ENCODE results near the gene L3MBTL3.

Gene L3MBTL3

DNA sequence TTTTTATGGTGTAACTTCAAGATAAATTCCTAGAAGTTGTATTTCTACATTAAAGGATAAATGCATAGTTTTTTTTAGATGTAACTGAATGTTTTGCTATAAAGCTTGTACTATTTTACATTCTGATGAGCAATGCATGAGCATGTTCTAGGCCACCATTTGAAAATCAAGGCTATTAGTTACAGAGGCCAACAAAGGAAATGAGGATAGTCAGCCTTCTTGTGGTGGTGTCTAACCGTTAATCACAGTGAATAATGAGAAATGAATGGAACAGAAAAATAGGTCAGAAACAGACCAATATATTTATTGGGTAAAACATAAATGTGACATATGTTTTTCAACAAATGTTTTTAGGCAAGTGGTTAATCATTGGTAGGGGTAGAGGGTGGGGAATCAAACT is 37.6 kb upstream of the L3MBTL3 start:
- Histone ChIP-seq H2BK5ac (ENCODE audit: low read length) (no peak overlapping the region), H3K36me3 (replicated peaks in 1 of 2; ENCODE audit: control insufficient read depth in 2 of 2, insufficient read depth in 2 of 2, low read length in 2 of 2) (no peaks in the 10 kb centered on the region), H4K8ac (ENCODE audit: low read depth, low read length) (no peak overlapping the region), H3K9ac (ENCODE audit: low read depth, low read length, poor library complexity) (no peak overlapping the region), H3K4me1 (ENCODE audit: control insufficient read depth in 2 of 2, insufficient read depth in 1 of 2, low read depth in 1 of 2, low read length in 2 of 2) (no peaks in the 10 kb centered on the region), H3K18ac (ENCODE audit: low read length) (no peak overlapping the region), H3K14ac (ENCODE audit: low read length) (no peak overlapping the region), H3K4ac (ENCODE audit: low read length) (no peak overlapping the region), H3K4me3 (ENCODE audit: low read length in 2 of 2) (no peak overlapping the region), H2AFZ (ENCODE audit: low read length) (no peak overlapping the region), H3K23ac (ENCODE audit: low read depth, low read length, poor library complexity) (no peak overlapping the region), H2BK15ac (ENCODE audit: low read length) (no peak overlapping the region), H4K91ac (ENCODE audit: low read depth, low read length, poor library complexity) (no peak overlapping the region), H3K79me1 (ENCODE audit: low read depth, low read length) (no peaks in the 10 kb centered on the region), H2BK120ac (ENCODE audit: low read depth, low read length) (no peak overlapping the region), H3K9me3 (replicated peaks in 1 of 2; ENCODE audit: control insufficient read depth in 2 of 2, insufficient read depth in 1 of 2, low read depth in 1 of 2, low read length in 2 of 2) (peaks cover 0 to 3% of the 10 kb centered on the region in 2 donors), H2BK12ac (ENCODE audit: low read length) (no peak overlapping the region), H3K27me3 (ENCODE audit: control insufficient read depth in 3 of 3, insufficient read depth in 3 of 3, low read depth in 1 of 3, low read length in 3 of 3) (no peaks in the 10 kb centered on the region), H3K27ac (replicated peaks; ENCODE audit: low read length) (no peak overlapping the region), H2AK5ac (ENCODE audit: low read depth, low read length) (no peak overlapping the region), H3K4me2 (ENCODE audit: insufficient read depth, low read length, poor library complexity, severe bottlenecking) (no peak overlapping the region)
- no peak for DNase-seq (ENCODE audit: low spot score)
- no CpG with 5 or more reads among the region's 1 CpG for WGBS, 2 donors (ENCODE audit: extremely low coverage in 2 of 2, insufficient read length in 2 of 2, insufficient replicate concordance in 1 of 2)

GRCh38 chr6:129981598-129981997 is 36.8 kb upstream of the L3MBTL3 start:
- H4K8ac ChIP-seq (ENCODE audit: low read depth, low read length), result no peak overlapping the region
- H2BK120ac ChIP-seq (ENCODE audit: low read depth, low read length), result no peak overlapping the region
- H3K9ac ChIP-seq (ENCODE audit: low read depth, low read length, poor library complexity), result no peak overlapping the region
- H2AK5ac ChIP-seq (ENCODE audit: low read depth, low read length), result no peak overlapping the region
- H2AFZ ChIP-seq (ENCODE audit: low read length), result no peak overlapping the region
- H3K4me3 ChIP-seq (ENCODE audit: low read length in 2 of 2), result no peak overlapping the region
- H3K36me3 ChIP-seq (replicated peaks in 1 of 2; ENCODE audit: control insufficient read depth in 2 of 2, insufficient read depth in 2 of 2, low read length in 2 of 2), result no peaks in the 10 kb centered on the region
- peaks cover 0 to 3% of the 10 kb centered on the region in 2 donors for H3K9me3 ChIP-seq (replicated peaks in 1 of 2; ENCODE audit: control insufficient read depth in 2 of 2, insufficient read depth in 1 of 2, low read depth in 1 of 2, low read length in 2 of 2)
- H3K18ac ChIP-seq (ENCODE audit: low read length), result no peak overlapping the region
- no peak overlapping the region for H3K4me2 ChIP-seq (ENCODE audit: insufficient read depth, low read length, poor library complexity, severe bottlenecking)
- H3K14ac ChIP-seq (ENCODE audit: low read length), result no peak overlapping the region
- no peaks in the 10 kb centered on the region for H3K27me3 ChIP-seq (ENCODE audit: control insufficient read depth in 3 of 3, insufficient read depth in 3 of 3, low read depth in 1 of 3, low read length in 3 of 3)
- no peak overlapping the region for H3K4ac ChIP-seq (ENCODE audit: low read length)
- no peaks in the 10 kb centered on the region for H3K4me1 ChIP-seq (ENCODE audit: control insufficient read depth in 2 of 2, insufficient read depth in 1 of 2, low read depth in 1 of 2, low read length in 2 of 2)
- no peak overlapping the region for H2BK12ac ChIP-seq (ENCODE audit: low read length)
- H3K27ac ChIP-seq (replicated peaks; ENCODE audit: low read length), result no peak overlapping the region
- no peaks in the 10 kb centered on the region for H3K79me1 ChIP-seq (ENCODE audit: low read depth, low read length)
- WGBS, 2 donors (ENCODE audit: extremely low coverage in 2 of 2, insufficient read length in 2 of 2, insufficient replicate concordance in 1 of 2), result no CpG with 5 or more reads among the region's 2 CpGs
- DNase-seq (ENCODE audit: low spot score), result no peak
- no peak overlapping the region for H2BK5ac ChIP-seq (ENCODE audit: low read length)
- no peak overlapping the region for H2BK15ac ChIP-seq (ENCODE audit: low read length)
- H4K91ac ChIP-seq (ENCODE audit: low read depth, low read length, poor library complexity), result no peak overlapping the region
- H3K23ac ChIP-seq (ENCODE audit: low read depth, low read length, poor library complexity), result no peak overlapping the region

DNA sequence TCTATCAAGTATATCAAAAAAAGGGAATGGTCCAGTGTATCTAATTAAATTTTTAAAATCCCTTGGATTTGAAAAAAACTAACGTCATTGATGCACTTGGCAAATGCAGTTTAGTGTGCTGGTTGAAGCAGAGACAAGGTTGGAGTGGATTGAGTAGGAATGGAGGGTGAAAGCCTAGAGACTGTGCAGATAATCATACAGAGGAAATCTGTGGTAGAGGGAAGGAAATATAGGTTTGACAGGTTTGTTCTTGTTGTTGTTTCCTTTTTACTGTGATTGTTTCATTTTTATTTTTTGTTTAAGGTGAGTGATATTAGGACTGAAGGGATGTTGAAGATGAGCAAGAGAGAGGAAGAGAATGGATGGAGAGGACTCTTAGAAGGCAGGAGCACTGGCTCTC is 29.0 kb upstream of the L3MBTL3 start:
- no peak overlapping the region for H2AK5ac ChIP-seq (ENCODE audit: low read depth, low read length)
- no peak overlapping the region for H3K9ac ChIP-seq (ENCODE audit: low read depth, low read length, poor library complexity)
- H2BK5ac ChIP-seq (ENCODE audit: low read length), result no peak overlapping the region
- no peak overlapping the region for H2BK15ac ChIP-seq (ENCODE audit: low read length)
- no peak for DNase-seq (ENCODE audit: low spot score)
- H4K91ac ChIP-seq (ENCODE audit: low read depth, low read length, poor library complexity), result no peak overlapping the region
- no peak overlapping the region for H3K4me2 ChIP-seq (ENCODE audit: insufficient read depth, low read length, poor library complexity, severe bottlenecking)
- H3K27me3 ChIP-seq (ENCODE audit: control insufficient read depth in 3 of 3, insufficient read depth in 3 of 3, low read depth in 1 of 3, low read length in 3 of 3), result no peaks in the 10 kb centered on the region
- no peak overlapping the region for H3K4ac ChIP-seq (ENCODE audit: low read length)
- no peak overlapping the region for H2BK120ac ChIP-seq (ENCODE audit: low read depth, low read length)
- no peak overlapping the region for H3K23ac ChIP-seq (ENCODE audit: low read depth, low read length, poor library complexity)
- H3K9me3 ChIP-seq (replicated peaks in 1 of 2; ENCODE audit: control insufficient read depth in 2 of 2, insufficient read depth in 1 of 2, low read depth in 1 of 2, low read length in 2 of 2), result no peaks in the 10 kb centered on the region
- no peak overlapping the region for H3K14ac ChIP-seq (ENCODE audit: low read length)
- no peak overlapping the region for H2AFZ ChIP-seq (ENCODE audit: low read length)
- H3K27ac ChIP-seq (replicated peaks; ENCODE audit: low read length), result no peak overlapping the region
- H3K4me3 ChIP-seq (ENCODE audit: low read length in 2 of 2), result no peak overlapping the region
- no CpG with 5 or more reads among the region's 1 CpG for WGBS, 2 donors (ENCODE audit: extremely low coverage in 2 of 2, insufficient read length in 2 of 2, insufficient replicate concordance in 1 of 2)
- H3K79me1 ChIP-seq (ENCODE audit: low read depth, low read length), result no peaks in the 10 kb centered on the region
- no peaks in the 10 kb centered on the region for H3K36me3 ChIP-seq (replicated peaks in 1 of 2; ENCODE audit: control insufficient read depth in 2 of 2, insufficient read depth in 2 of 2, low read length in 2 of 2)
- H2BK12ac ChIP-seq (ENCODE audit: low read length), result no peak overlapping the region
- H3K18ac ChIP-seq (ENCODE audit: low read length), result no peak overlapping the region
- peaks cover 1 to 7% of the 10 kb centered on the region in 2 donors for H3K4me1 ChIP-seq (ENCODE audit: control insufficient read depth in 2 of 2, insufficient read depth in 1 of 2, low read depth in 1 of 2, low read length in 2 of 2)
- H4K8ac ChIP-seq (ENCODE audit: low read depth, low read length), result no peak overlapping the region

GRCh38 chr6:129992881-129993280 is 25.5 kb upstream of the L3MBTL3 start:
- peak overlapping the region; percentile 33 for H3K27ac ChIP-seq (replicated peaks; ENCODE audit: low read length)

More at GRCh38 chr6:129992881-129993280, 25.5 kb upstream of the L3MBTL3 start:
- Histone ChIP-seq H2AK5ac (ENCODE audit: low read depth, low read length) (no peak overlapping the region), H2BK15ac (ENCODE audit: low read length) (no peak overlapping the region), H2BK5ac (ENCODE audit: low read length) (no peak overlapping the region), H2AFZ (ENCODE audit: low read length) (peak overlapping the region; percentile 46), H3K79me1 (ENCODE audit: low read depth, low read length) (no peaks in the 10 kb centered on the region), H3K9ac (ENCODE audit: low read depth, low read length, poor library complexity) (no peak overlapping the region), H3K4me2 (ENCODE audit: insufficient read depth, low read length, poor library complexity, severe bottlenecking) (no peak overlapping the region), H3K9me3 (replicated peaks in 1 of 2; ENCODE audit: control insufficient read depth in 2 of 2, insufficient read depth in 1 of 2, low read depth in 1 of 2, low read length in 2 of 2) (no peaks in the 10 kb centered on the region), H3K4me1 (ENCODE audit: control insufficient read depth in 2 of 2, insufficient read depth in 1 of 2, low read depth in 1 of 2, low read length in 2 of 2) (peaks cover 1 to 7% of the 10 kb centered on the region in 2 donors), H3K18ac (ENCODE audit: low read length) (no peak overlapping the region), H3K14ac (ENCODE audit: low read length) (no peak overlapping the region), H4K91ac (ENCODE audit: low read depth, low read length, poor library complexity) (no peak overlapping the region), H4K8ac (ENCODE audit: low read depth, low read length) (no peak overlapping the region), H2BK12ac (ENCODE audit: low read length) (no peak overlapping the region), H3K4ac (ENCODE audit: low read length) (no peak overlapping the region), H3K27me3 (ENCODE audit: control insufficient read depth in 3 of 3, insufficient read depth in 3 of 3, low read depth in 1 of 3, low read length in 3 of 3) (peaks cover 0 to 4% (median 0%) of the 10 kb centered on the region in 3 experiments), H3K36me3 (replicated peaks in 1 of 2; ENCODE audit: control insufficient read depth in 2 of 2, insufficient read depth in 2 of 2, low read length in 2 of 2) (no peaks in the 10 kb centered on the region), H3K23ac (ENCODE audit: low read depth, low read length, poor library complexity) (no peak overlapping the region), H2BK120ac (ENCODE audit: low read depth, low read length) (no peak overlapping the region), H3K4me3 (ENCODE audit: low read length in 2 of 2) (no peak overlapping the region)
- peak; percentile 30 for DNase-seq (ENCODE audit: low spot score)
- no CpG with 5 or more reads among the region's 3 CpGs for WGBS, 2 donors (ENCODE audit: extremely low coverage in 2 of 2, insufficient read length in 2 of 2, insufficient replicate concordance in 1 of 2)

All from neuronal stem cell (in vitro differentiated cells).